HG03571 (cell line): ENCODE data around the gene CHN1.

Experiments
- ATAC-seq: cut with Tn5 transposase; IDR thresholded peaks from one replicate; pipeline ENCODE4 v1.9.1; 2021; ENCODE audit not compliant: unreplicated experiment

CHN1 gene

GRCh38 chr2:174771631-174772471 is 233.3 kb downstream of the CHN1 start:
- ATAC-seq: peak; percentile 72

GRCh38 chr2:174771136-174771535 is 234.0 kb downstream of the CHN1 start:
- no peak for ATAC-seq

- ATAC-seq: no peak
Measured at GRCh38 chr2:174768557-174768956, 236.6 kb downstream of the CHN1 start.

GRCh38 chr2:174766271-174766670 is 238.9 kb downstream of the CHN1 start:
- ATAC-seq: no peak

GRCh38 chr2:174765576-174765975 is 239.6 kb downstream of the CHN1 start:
- no peak for ATAC-seq

- no peak for ATAC-seq
Measured at GRCh38 chr2:174764280-174765255, 240.6 kb downstream of the CHN1 start, which contains the start of gene CHRNA1. TSS of gene CHRNA1 (minus strand) at chr2:174764472. CDS start at chr2:174764394, 78 bp downstream.

- ATAC-seq: no peak
Measured at GRCh38 chr2:174763780-174764179, 241.4 kb downstream of the CHN1 start.

- ATAC-seq: no peak
Measured at GRCh38 chr2:174762464-174762863, 242.7 kb downstream of the CHN1 start.

GRCh38 chr2:174761837-174762236 is 243.3 kb downstream of the CHN1 start:
- no peak for ATAC-seq

- no peak for ATAC-seq
Measured at GRCh38 chr2:174760845-174761473, 244.2 kb downstream of the CHN1 start.

GRCh38 chr2:174759381-174760065 is 245.7 kb downstream of the CHN1 start:
- no peak for ATAC-seq

GRCh38 chr2:174756743-174757142 is 248.4 kb downstream of the CHN1 start:
- no peak for ATAC-seq

GRCh38 chr2:174753038-174753633 is 252.0 kb downstream of the CHN1 start:
- ATAC-seq: peak; percentile 6

GRCh38 chr2:174752403-174753037 is 252.7 kb downstream of the CHN1 start:
- peak; percentile 85 for ATAC-seq

- peak; percentile 41 for ATAC-seq
Measured at GRCh38 chr2:174750923-174751441, 254.2 kb downstream of the CHN1 start.

- no peak for ATAC-seq
Measured at GRCh38 chr2:174749793-174750192, 255.4 kb downstream of the CHN1 start.

- ATAC-seq: no peak
Measured at GRCh38 chr2:174748948-174749347, 256.2 kb downstream of the CHN1 start.
